Stimulated activated CD4-positive, alpha-beta T cell treated with anti-CD3 and anti-CD28 coated beads, Interleukin-1b, Interleukin-23, amount 100 ng/mL, for 4 hours (primary cell): Measurements from ENCODE around the gene PRKCZ.

Experiments
- DNase-seq, 2 donors: peaks; one replicate each; pipeline ENCODE4 v3.0.0-alpha.2; 2020; ENCODE audit warnings: low read depth in 2 of 2

PRKCZ gene

GRCh38 chr1:2061065-2061778, 11.0 kb downstream of the PRKCZ start:
- DNase-seq: no peak

- DNase-seq: no peak
These were observed 15.5 kb downstream of the PRKCZ start for GRCh38 chr1:2065699-2066098.

- DNase-seq: no peak
These were observed 17.2 kb downstream of the PRKCZ start for GRCh38 chr1:2067393-2067792.

GRCh38 chr1:2067981-2068380, 17.8 kb downstream of the PRKCZ start:
- DNase-seq: no peak

- no peak for DNase-seq
These were observed 18.7 kb downstream of the PRKCZ start for GRCh38 chr1:2068951-2069350.

GRCh38 chr1:2070016-2070415, 19.8 kb downstream of the PRKCZ start:
- no peak for DNase-seq

- DNase-seq: no peak
These were observed 20.8 kb downstream of the PRKCZ start for GRCh38 chr1:2070800-2071530.

- DNase-seq: no peak
These were observed 22.0 kb downstream of the PRKCZ start for GRCh38 chr1:2072109-2072806.

GRCh38 chr1:2072891-2073290, 22.7 kb downstream of the PRKCZ start:
- DNase-seq: no peak

- no peak for DNase-seq
These were observed 23.4 kb downstream of the PRKCZ start for GRCh38 chr1:2073382-2074230.

GRCh38 chr1:2074396-2074795, 24.2 kb downstream of the PRKCZ start:
- DNase-seq: no peak

- DNase-seq: no peak
These were observed 24.9 kb downstream of the PRKCZ start for GRCh38 chr1:2074944-2075740.

GRCh38 chr1:2076826-2077225, 26.6 kb downstream of the PRKCZ start:
- no peak for DNase-seq

- no peak for DNase-seq
These were observed 28.0 kb downstream of the PRKCZ start for GRCh38 chr1:2078170-2078569.

- no peak for DNase-seq
These were observed 29.3 kb downstream of the PRKCZ start for GRCh38 chr1:2079396-2080085.

- DNase-seq: no peak
These were observed 29.9 kb downstream of the PRKCZ start for GRCh38 chr1:2080140-2080539.

GRCh38 chr1:2080884-2081283, 30.7 kb downstream of the PRKCZ start:
- DNase-seq: no peak

- no peak for DNase-seq
These were observed 31.2 kb downstream of the PRKCZ start for GRCh38 chr1:2081326-2081885.

GRCh38 chr1:2082064-2082463, 31.9 kb downstream of the PRKCZ start:
- DNase-seq: no peak

- no peak for DNase-seq
These were observed 33.5 kb downstream of the PRKCZ start for GRCh38 chr1:2083666-2084065.
